H1 (cell line): ENCODE data around the gene RUSC2. TPM values are rescaled to one million over a fixed set of nuclear protein-coding genes. Genes with fewer than 3 reads are reported as not detected.

ENCODE experiments used
- CTCF ChIA-PET: fragments of 300-600 bp; sonication (Branson Sonifier 250); formaldehyde crosslinking; loops from one replicate; lab custom pipeline; 2021; ENCODE audit not compliant: partially characterized antibody; lab: Charles Lee
- POLR2A ChIA-PET: fragments of 300-600 bp; sonication (Branson Sonifier 250); formaldehyde crosslinking; loops from one replicate; lab custom pipeline; 2021; ENCODE audit warnings: inconsistent platforms; ENCODE audit not compliant: partially characterized antibody; lab: Charles Lee
- DNase-seq, 2 experiments: peaks; one replicate each; pipeline versions ENCODE4 v3.0.0 to v3.0.0-alpha.2; 2010 to 2022; ENCODE audit warnings: low spot score in 2 of 2, low read depth in 1 of 2, mixed read lengths in 1 of 2
- FAIRE-seq: peaks from 2 replicates; lab custom pipeline; 2011; peaks lifted over from hg19 to GRCh38; lab: Jason Lieb, UNC
- H2AFZ ChIP-seq: 2 replicates; pipeline ENCODE4 v1.8.1; 2012; ENCODE audit warnings: low read length, inconsistent platforms
- H2AK5ac ChIP-seq: 2 replicates; pipeline ENCODE4 v1.6.1; 2013; ENCODE audit warnings: low read depth, low read length
- H2BK120ac ChIP-seq: replicated peaks from 2 replicates; pipeline ENCODE3; 2013; ENCODE audit warnings: low read depth, low read length, inconsistent platforms
- H2BK12ac ChIP-seq: 2 replicates; pipeline ENCODE4 v1.6.1; 2013; ENCODE audit warnings: low read depth, low read length
- H2BK15ac ChIP-seq: 2 replicates; pipeline ENCODE4 v1.6.1; 2013; ENCODE audit warnings: low read length
- H2BK20ac ChIP-seq: 2 replicates; pipeline ENCODE4 v1.6.1; 2013; ENCODE audit warnings: low read length
- H2BK5ac ChIP-seq: 2 replicates; pipeline ENCODE4 v1.6.1; 2013; ENCODE audit warnings: low read depth, low read length
- H3K14ac ChIP-seq: 2 replicates; pipeline ENCODE4 v1.6.1; 2013; ENCODE audit warnings: inconsistent platforms; ENCODE audit not compliant: insufficient read length
- H3K18ac ChIP-seq: 2 replicates; pipeline ENCODE4 v1.6.1; 2013; ENCODE audit warnings: low read length; ENCODE audit errors: extremely low read depth
- H3K23ac ChIP-seq: 2 replicates; pipeline ENCODE4 v1.6.1; 2013; ENCODE audit warnings: inconsistent platforms; ENCODE audit not compliant: insufficient read length
- H3K23me2 ChIP-seq: 2 replicates; pipeline ENCODE4 v1.6.1; 2013; ENCODE audit warnings: low read depth, low read length
- H3K27ac ChIP-seq: 2 replicates; pipeline ENCODE4 v1.6.1; 2011; ENCODE audit warnings: low read depth, low read length, inconsistent platforms
- H3K27me3 ChIP-seq, 4 experiments: replicated peaks in 1 of 4; 1 replicate in 1 of 4; 2 replicates in 3 of 4; pipeline versions ENCODE4 v1.6.1 to v1.8.1; 2011 to 2013; ENCODE audit warnings: low read length in 3 of 4, mild to moderate bottlenecking in 3 of 4, inconsistent platforms in 2 of 4, mixed read lengths in 2 of 4, moderate library complexity in 1 of 4; ENCODE audit not compliant: control insufficient read depth in 3 of 4, insufficient read depth in 3 of 4; ENCODE audit errors: extremely low read depth in 1 of 4
- H3K36me3 ChIP-seq, 4 experiments: 2 replicates each; pipeline versions ENCODE4 v1.6.1 to v1.8.1; 2011 to 2013; ENCODE audit warnings: mild to moderate bottlenecking in 4 of 4, low read length in 3 of 4, moderate library complexity in 2 of 4, control low read depth in 1 of 4, inconsistent platforms in 1 of 4; ENCODE audit not compliant: insufficient read depth in 4 of 4, control insufficient read depth in 2 of 4
- H3K4ac ChIP-seq: replicated peaks from 2 replicates; pipeline ENCODE3; 2013; ENCODE audit warnings: low read length, low read depth, mixed read lengths, inconsistent platforms; ENCODE audit not compliant: insufficient read length
- H3K4me1 ChIP-seq, 4 experiments: replicated peaks in 1 of 4; 1 replicate in 1 of 4; 2 replicates in 3 of 4; pipeline versions ENCODE4 v1.6.1 to v1.8.1; 2011 to 2013; ENCODE audit warnings: low read length in 3 of 4, inconsistent platforms in 2 of 4, mixed read lengths in 1 of 4; ENCODE audit not compliant: insufficient read depth in 4 of 4, control insufficient read depth in 3 of 4
- H3K4me2 ChIP-seq, 2 experiments: 2 replicates each; pipeline versions ENCODE4 v1.6.1 to v1.8.1; 2011 to 2013; ENCODE audit warnings: low read depth in 2 of 2, low read length in 2 of 2, control low read depth in 1 of 2, inconsistent platforms in 1 of 2, mild to moderate bottlenecking in 1 of 2; ENCODE audit not compliant: insufficient read depth in 1 of 2
- H3K4me3 ChIP-seq, 4 experiments: fragments of 200-600, 300-600 bp in 1 of 4; sonication (generic), shearing (Covaris generic), sonication (Bioruptor Twin) in 1 of 4; 2 replicates each; pipeline versions ENCODE4 v1.5.1 to v1.8.1; 2011 to 2016; ENCODE audit warnings: low read length in 4 of 4, low read depth in 3 of 4, control low read depth in 2 of 4, inconsistent platforms in 2 of 4, mild to moderate bottlenecking in 2 of 4, mixed read lengths in 1 of 4, moderate library complexity in 1 of 4; ENCODE audit not compliant: insufficient read depth in 2 of 4; ENCODE audit errors: extremely low read depth in 1 of 4
- H3K56ac ChIP-seq: replicated peaks from 2 replicates; pipeline ENCODE3; 2013; ENCODE audit warnings: low read depth, mild to moderate bottlenecking, mixed read lengths, low read length, inconsistent platforms; ENCODE audit not compliant: insufficient read length
- H3K79me1 ChIP-seq: 2 replicates; pipeline ENCODE4 v1.6.1; 2013; ENCODE audit warnings: low read depth, low read length, control low read depth
- H3K79me2 ChIP-seq, 2 experiments: 2 replicates each; pipeline versions ENCODE4 v1.6.1 to v1.8.1; 2012 to 2013; ENCODE audit warnings: low read length in 2 of 2, mild to moderate bottlenecking in 2 of 2, inconsistent platforms in 1 of 2; ENCODE audit not compliant: insufficient read depth in 2 of 2, control insufficient read depth in 1 of 2
- H3K9ac ChIP-seq, 4 experiments: replicated peaks in 1 of 4; 1 replicate in 1 of 4; 2 replicates in 3 of 4; pipeline versions ENCODE4 v1.6.1 to v1.8.1; 2011 to 2013; ENCODE audit warnings: low read depth in 3 of 4, low read length in 3 of 4, control low read depth in 2 of 4, mild to moderate bottlenecking in 2 of 4, moderate library complexity in 2 of 4, inconsistent platforms in 1 of 4; ENCODE audit errors: extremely low read depth in 1 of 4
- H3K9me3 ChIP-seq, 2 experiments: 2 replicates each; pipeline versions ENCODE4 v1.6.1 to v1.8.1; 2012 to 2013; ENCODE audit warnings: mild to moderate bottlenecking in 2 of 2, moderate library complexity in 2 of 2, control low read depth in 1 of 2, inconsistent platforms in 1 of 2, low read depth in 1 of 2, low read length in 1 of 2, mixed read lengths in 1 of 2; ENCODE audit not compliant: insufficient read depth in 2 of 2
- H4K20me1 ChIP-seq, 2 experiments: replicated peaks in 1 of 2; 2 replicates each; pipeline versions ENCODE3 to v1.8.1; 2011 to 2013; ENCODE audit warnings: inconsistent platforms in 2 of 2, low read length in 2 of 2, mild to moderate bottlenecking in 1 of 2; ENCODE audit not compliant: insufficient read depth in 2 of 2, control insufficient read depth in 1 of 2
- H4K5ac ChIP-seq: 2 replicates; pipeline ENCODE4 v1.6.1; 2013; ENCODE audit warnings: low read length, low read depth, mixed read lengths, inconsistent platforms; ENCODE audit not compliant: insufficient read length
- H4K8ac ChIP-seq: 2 replicates; pipeline ENCODE4 v1.8.0; 2013; ENCODE audit warnings: mild to moderate bottlenecking, moderate library complexity, low read length, inconsistent platforms; ENCODE audit not compliant: insufficient read depth; ENCODE audit errors: extremely low read depth
- H4K91ac ChIP-seq: replicated peaks from 2 replicates; pipeline ENCODE3; 2013; ENCODE audit warnings: low read length, mixed read lengths, inconsistent platforms; ENCODE audit not compliant: insufficient read length
- BACH1 ChIP-seq: IDR thresholded peaks from 2 replicates; pipeline ENCODE4 v1.6.1; 2012; ENCODE audit warnings: low read length, improper control_type of control experiment
- CHD1 ChIP-seq: IDR thresholded peaks from 2 replicates; pipeline ENCODE4 v1.6.1; 2012; ENCODE audit warnings: low read depth, low read length, improper control_type of control experiment
- EGR1 ChIP-seq: IDR thresholded peaks from 2 replicates; pipeline ENCODE4 v1.6.1; 2011; ENCODE audit warnings: low read depth, low read length, borderline replicate concordance
- KDM4A ChIP-seq: IDR thresholded peaks from one replicate; pipeline ENCODE4 v1.7.1; 2012; ENCODE audit warnings: low read depth, mild to moderate bottlenecking, moderate library complexity, low read length, inconsistent platforms; ENCODE audit not compliant: severe bottlenecking
- KDM5A ChIP-seq: fragments of 200-600 bp; IDR thresholded peaks from 2 replicates; pipeline ENCODE4 v1.7.1; 2012; ENCODE audit warnings: mild to moderate bottlenecking, low read length, inconsistent platforms, mixed read lengths
- NRF1 ChIP-seq: IDR thresholded peaks from 2 replicates; pipeline ENCODE4 v1.6.1; 2011; ENCODE audit warnings: mild to moderate bottlenecking, low read depth, low read length, improper control_type of control experiment
- POLR2A ChIP-seq, 2 experiments: IDR thresholded peaks; 1 replicate in 1 of 2; 2 replicates in 1 of 2; pipeline ENCODE4 v1.6.1; 2011; ENCODE audit warnings: low read depth in 2 of 2, low read length in 2 of 2, mild to moderate bottlenecking in 2 of 2; ENCODE audit errors: control extremely low read depth in 1 of 2
- POLR2AphosphoS5 ChIP-seq: IDR thresholded peaks from 2 replicates; pipeline ENCODE4 v1.6.1; 2011; ENCODE audit warnings: low read depth, low read length
- SUZ12 ChIP-seq: fragments of 200-600 bp; sonication (generic); IDR thresholded peaks from 2 replicates; pipeline ENCODE4 v1.6.1; 2012; ENCODE audit warnings: mild to moderate bottlenecking, inconsistent platforms, low read length, moderate library complexity, mixed read lengths
- WGBS, 2 experiments: shearing (Covaris generic) in 1 of 2; methylation state at CpG; one replicate each; pipeline versions ENCODE4 v1.1.6 to v1.1.7; 2013 to 2015; ENCODE audit warnings: low lambda C conversion rate in 2 of 2, mixed read lengths in 2 of 2, inconsistent platforms in 1 of 2, low coverage in 1 of 2, missing lambda C conversion rate in 1 of 2; ENCODE audit not compliant: insufficient replicate concordance in 2 of 2, insufficient coverage in 1 of 2, insufficient read length in 1 of 2; ENCODE audit errors: extremely low coverage in 1 of 2, missing lambda C conversion rate in 1 of 2; 5-methylcytosine and 5-hydroxymethylcytosine counted together
- polyA plus RNA-seq, 7 experiments: library from polyadenylated mRNA; depleted of rRNA in 3 of 7; stranded (reverse) in 5 of 7; unstranded in 2 of 7; fragments of >200 nt in 5 of 7; fragments of 200-250 nt in 2 of 7; gene quantifications; 1 replicate in 5 of 7; 2 replicates in 1 of 7; 4 replicates in 1 of 7; pipeline versions ENCODE4 v1.2.1 to v1.2.3, GENCODE V29; 2011 to 2013; ENCODE audit warnings: missing spikeins in 2 of 7, mixed read lengths in 2 of 7
- total RNA-seq: library from RNA; stranded (reverse); fragmentation: NEBNext Ultra II Directional; extraction: Animal tissue kit (Norgen Biotek cat#: 25700); gene quantifications from 2 replicates; pipeline ENCODE4 v1.2.1, GENCODE V29; 2021
- TF ChIP-seq, protein P1 (sequence below): IDR thresholded peaks from 2 replicates; pipeline ENCODE4 v1.6.1; 2012; ENCODE audit warnings: inconsistent platforms

The RUSC2 gene
- total and polyA plus RNA-seq, 2 of the 8 experiments (the other 6 are each of a cell fraction or from before 2014, with no cell fraction given): 4.2 to 7.9 TPM

DNA sequence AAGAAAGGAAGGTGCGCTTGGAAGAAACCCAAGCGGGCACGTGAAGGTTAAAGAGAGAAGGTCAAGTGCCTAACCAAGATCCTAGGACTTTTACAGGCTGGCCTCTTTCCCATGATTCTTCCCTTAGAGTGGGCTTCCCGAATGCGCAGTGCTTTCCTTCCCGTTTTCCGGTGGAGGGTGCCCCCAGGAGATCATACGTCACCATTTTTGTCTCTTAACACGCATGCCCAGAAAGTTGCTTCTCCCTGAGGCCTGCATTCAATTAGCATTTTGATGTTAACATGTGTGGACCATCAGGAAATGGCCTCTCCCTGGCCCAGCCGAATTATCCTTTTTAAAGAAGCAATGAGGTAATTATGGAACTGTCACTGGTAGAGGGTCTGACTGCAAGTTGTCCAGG, 1.9 kb upstream of the RUSC2 start:
- H4K8ac ChIP-seq: no peak overlapping the region
- H3K23ac ChIP-seq: no peak overlapping the region
- no peak overlapping the region for H4K5ac ChIP-seq
- H2BK15ac ChIP-seq: 0 out of 2 replicates have a peak overlapping the region, but pooled peaks have one; percentile 5
- H2AFZ ChIP-seq: 0 out of 2 replicates have a peak overlapping the region, but pooled peaks have one; percentile 3
- CTCF ChIA-PET: interaction anchor here (5.1 kb wide), 1 partner anchor 67 kb away, joined by 66 read pairs; no protein-coding TSS in a partner anchor
- no peak overlapping the region for H3K9ac ChIP-seq
- H3K27me3 ChIP-seq: peaks cover 0 to 5% (median 0%) of the 10 kb centered on the region in 4 experiments; a peak in 1 of 7 replicates
- POLR2A ChIA-PET: no interaction called here
- H2BK20ac ChIP-seq: no peak overlapping the region
- no peaks in the 10 kb centered on the region for H4K20me1 ChIP-seq
- H3K23me2 ChIP-seq: peaks cover 18% of the 10 kb centered on the region
- H3K4me1 ChIP-seq: peaks cover 0 to 8% (median 4%) of the 10 kb centered on the region in 4 experiments; a peak in 4 of 7 replicates
- H3K79me2 ChIP-seq: no peaks in the 10 kb centered on the region
- TF ChIP-seq KDM4A (no peak), SUZ12 (no peak), KDM5A (no peak), EGR1 (no peak), POLR2AphosphoS5 (no peak), NRF1 (no peak), CHD1 (no peak), BACH1 (no peak), POLR2A (IDR thresholded peaks at IDR 0.05; ENCODE audit: control extremely low read depth in 1 of 2, low read depth in 2 of 2, low read length in 2 of 2) (no peak)
- TF ChIP-seq, protein P1, sequence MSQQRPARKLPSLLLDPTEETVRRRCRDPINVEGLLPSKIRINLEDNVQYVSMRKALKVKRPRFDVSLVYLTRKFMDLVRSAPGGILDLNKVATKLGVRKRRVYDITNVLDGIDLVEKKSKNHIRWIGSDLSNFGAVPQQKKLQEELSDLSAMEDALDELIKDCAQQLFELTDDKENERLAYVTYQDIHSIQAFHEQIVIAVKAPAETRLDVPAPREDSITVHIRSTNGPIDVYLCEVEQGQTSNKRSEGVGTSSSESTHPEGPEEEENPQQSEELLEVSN: no peak
- H3K27ac ChIP-seq: no peak overlapping the region
- no peak overlapping the region for H2BK120ac ChIP-seq
- no peak overlapping the region for H2AK5ac ChIP-seq
- DNase-seq (no peak), FAIRE-seq (no peak)
- no peak overlapping the region for H3K14ac ChIP-seq
- H3K18ac ChIP-seq: no peak overlapping the region; the same call in 1 of the 2 replicates
- no peaks in the 10 kb centered on the region for H3K79me1 ChIP-seq
- no peak overlapping the region for H3K4ac ChIP-seq
- no peaks in the 10 kb centered on the region for H3K36me3 ChIP-seq
- WGBS, 2 experiments: 94% methylated on average over 10 of the region's 10 CpGs; no CpG with 5 or more reads in 1 of the 2 experiments
- no peak overlapping the region for H3K4me3 ChIP-seq
- no peaks in the 10 kb centered on the region for H3K9me3 ChIP-seq
- no peak overlapping the region for H2BK5ac ChIP-seq
- no peak overlapping the region for H2BK12ac ChIP-seq
- no peak overlapping the region for H3K56ac ChIP-seq
- no peak overlapping the region for H4K91ac ChIP-seq
- H3K4me2 ChIP-seq: no peak overlapping the region
